CD14-positive monocyte (primary cell): ENCODE data around the gene FBXO45. TPM values are rescaled to one million over a fixed set of nuclear protein-coding genes. Genes with fewer than 3 reads are reported as not detected.

Experiments
- DNase-seq, 3 donors: peaks; one replicate each; pipeline ENCODE4 v3.0.0-alpha.2; 2011 to 2022
- H2AFZ ChIP-seq: 2 replicates; pipeline ENCODE4 v1.6.0; 2012; ENCODE audit warnings: mild to moderate bottlenecking, low read depth, low read length, inconsistent platforms; ENCODE audit not compliant: insufficient read depth, poor library complexity, severe bottlenecking
- H3K27ac ChIP-seq, 2 donors: 1 replicate in 1 of 2; 2 replicates in 1 of 2; pipeline ENCODE4 v1.5.1; 2012 to 2013; ENCODE audit warnings: low read length in 2 of 2, control low read depth in 1 of 2, inconsistent platforms in 1 of 2, low read depth in 1 of 2, mild to moderate bottlenecking in 1 of 2
- H3K27me3 ChIP-seq, 2 donors: one replicate each; pipeline versions ENCODE4 v1.6.0 to v1.6.1; 2011 to 2013; ENCODE audit warnings: low read length in 2 of 2; ENCODE audit not compliant: control insufficient read depth in 2 of 2, insufficient read depth in 2 of 2
- H3K36me3 ChIP-seq, 2 donors: replicated peaks in 1 of 2; 1 replicate in 1 of 2; 2 replicates in 1 of 2; pipeline versions ENCODE4 v1.5.1 to v1.6.1; 2012 to 2013; ENCODE audit warnings: low read length in 2 of 2, control low read depth in 1 of 2, inconsistent platforms in 1 of 2, mild to moderate bottlenecking in 1 of 2; ENCODE audit not compliant: insufficient read depth in 2 of 2, control insufficient read depth in 1 of 2
- H3K4me1 ChIP-seq, 2 donors: 1 replicate in 1 of 2; 2 replicates in 1 of 2; pipeline versions ENCODE4 v1.5.1 to v1.6.1; 2012 to 2013; ENCODE audit warnings: low read length in 2 of 2, control low read depth in 1 of 2, inconsistent platforms in 1 of 2, mild to moderate bottlenecking in 1 of 2, moderate library complexity in 1 of 2; ENCODE audit not compliant: insufficient read depth in 2 of 2, control insufficient read depth in 1 of 2
- H3K4me2 ChIP-seq: replicated peaks from 2 replicates; pipeline ENCODE3; 2012; ENCODE audit warnings: low read length, moderate library complexity, mild to moderate bottlenecking; ENCODE audit not compliant: poor library complexity, severe bottlenecking; ENCODE audit errors: extremely low read depth
- H3K4me3 ChIP-seq, 3 experiments: fragments of 200-600 bp in 1 of 3; sonication (generic) in 1 of 3; replicated peaks in 1 of 3; 1 replicate in 2 of 3; 2 replicates in 1 of 3; pipeline ENCODE4 v1.5.1; 2011 to 2013; ENCODE audit warnings: low read length in 3 of 3, mild to moderate bottlenecking in 3 of 3, control low read depth in 2 of 3, low read depth in 2 of 3, inconsistent platforms in 1 of 3, moderate library complexity in 1 of 3
- H3K79me2 ChIP-seq: 2 replicates; pipeline ENCODE4 v1.6.0; 2012; ENCODE audit warnings: mild to moderate bottlenecking, control low read depth, inconsistent platforms, low read length, moderate library complexity; ENCODE audit not compliant: insufficient read depth
- H3K9ac ChIP-seq: 2 replicates; pipeline ENCODE4 v1.6.0; 2017; ENCODE audit warnings: low read length, mild to moderate bottlenecking; ENCODE audit not compliant: insufficient read depth, poor library complexity, severe bottlenecking
- H3K9me3 ChIP-seq, 2 donors: replicated peaks in 1 of 2; 1 replicate in 1 of 2; 2 replicates in 1 of 2; pipeline versions ENCODE4 v1.5.1 to v1.6.1; 2012 to 2013; ENCODE audit warnings: low read length in 2 of 2, control low read depth in 1 of 2; ENCODE audit not compliant: control insufficient read depth in 1 of 2, insufficient read depth in 1 of 2
- H4K20me1 ChIP-seq: 2 replicates; pipeline ENCODE4 v1.6.0; 2012; ENCODE audit warnings: mild to moderate bottlenecking, low read length, control low read depth, moderate library complexity; ENCODE audit not compliant: insufficient read depth
- H3K27ac Mint-ChIP-seq, 7 donors: one replicate each; pipeline ENCODE4 v1.8.0; 2020; ENCODE audit warnings: mild to moderate bottlenecking in 7 of 7, mixed read lengths in 7 of 7, moderate library complexity in 6 of 7, inconsistent platforms in 2 of 7
- H3K27me3 Mint-ChIP-seq, 3 donors: one replicate each; pipeline ENCODE4 v1.8.0; 2021 to 2022; ENCODE audit warnings: low read depth in 3 of 3, mild to moderate bottlenecking in 3 of 3, mixed read lengths in 3 of 3, moderate library complexity in 3 of 3, inconsistent platforms in 1 of 3
- H3K36me3 Mint-ChIP-seq, 2 donors: one replicate each; pipeline ENCODE4 v1.8.0; 2020; ENCODE audit warnings: mixed read lengths in 2 of 2, inconsistent platforms in 1 of 2, mild to moderate bottlenecking in 1 of 2
- H3K4me1 Mint-ChIP-seq: one replicate; pipeline ENCODE4 v1.8.0; 2020; ENCODE audit warnings: mild to moderate bottlenecking, mixed read lengths
- H3K4me3 Mint-ChIP-seq, 2 donors: one replicate each; pipeline ENCODE4 v1.8.0; 2020; ENCODE audit warnings: mild to moderate bottlenecking in 2 of 2, mixed read lengths in 2 of 2, moderate library complexity in 1 of 2
- H3K9me3 Mint-ChIP-seq, 7 donors: one replicate each; pipeline ENCODE4 v1.8.0; 2020 to 2022; ENCODE audit warnings: mixed read lengths in 7 of 7, mild to moderate bottlenecking in 6 of 7, moderate library complexity in 6 of 7, inconsistent platforms in 2 of 7
- WGBS: methylation state at CpG from one replicate; pipeline ENCODE4 v1.1.5; 2013; ENCODE audit warnings: missing lambda C conversion rate; ENCODE audit not compliant: insufficient coverage; 5-methylcytosine and 5-hydroxymethylcytosine counted together
- intact Hi-C, 2 donors: fragments of 100-400 bp; cut with micrococcal nuclease; formaldehyde crosslinking; loops; one replicate each; pipeline versions ENCODE4 v1.15.0 to v1.15.1; 2023
- polyA plus RNA-seq, 3 donors: library from polyadenylated mRNA; depleted of rRNA in 1 of 3; unstranded in 2 of 3; stranded (reverse) in 1 of 3; fragments of 300-500 nt in 2 of 3; fragments of >200 nt in 1 of 3; fragmentation: Illumina TruSeq in 2 of 3; gene quantifications; 1 replicate in 2 of 3; 2 replicates in 1 of 3; pipeline ENCODE4 v1.2.3, GENCODE V29; 2012 to 2021
- TF ChIP-seq, protein P1 (sequence below): fragments of 200-600 bp; IDR thresholded peaks from one replicate; pipeline ENCODE4 v1.8.0; 2022; ENCODE audit warnings: antibody characterized with exemption, mild to moderate bottlenecking

FBXO45 gene
- polyA plus RNA-seq, 3 donors: 1.8 to 2.8 (median 2.3) TPM

GRCh38 chr3:196525141-196525540 lies 43.3 kb upstream of the FBXO45 start:
- H3K36me3 ChIP-seq: no peaks in the 10 kb centered on the region
- Mint-ChIP-seq H3K4me1 (peaks cover 6% of the 10 kb centered on the region), H3K27me3 (peaks cover 0 to 13% (median 2%) of the 10 kb centered on the region in 3 donors), H3K4me3 (no peak overlapping the region), H3K36me3 (no peaks in the 10 kb centered on the region), H3K27ac (no peak overlapping the region), H3K9me3 (peaks cover 14 to 31% (median 28%) of the 10 kb centered on the region in 7 donors)
- no peak overlapping the region for H3K4me3 ChIP-seq
- no peaks in the 10 kb centered on the region for H3K79me2 ChIP-seq
- 97% methylated on average over 4 of the region's 4 CpGs for WGBS
- no peaks in the 10 kb centered on the region for H3K27me3 ChIP-seq
- H3K4me1 ChIP-seq: peaks cover 8 to 10% of the 10 kb centered on the region in 2 donors
- no peaks in the 10 kb centered on the region for H4K20me1 ChIP-seq
- TF ChIP-seq, protein P1, sequence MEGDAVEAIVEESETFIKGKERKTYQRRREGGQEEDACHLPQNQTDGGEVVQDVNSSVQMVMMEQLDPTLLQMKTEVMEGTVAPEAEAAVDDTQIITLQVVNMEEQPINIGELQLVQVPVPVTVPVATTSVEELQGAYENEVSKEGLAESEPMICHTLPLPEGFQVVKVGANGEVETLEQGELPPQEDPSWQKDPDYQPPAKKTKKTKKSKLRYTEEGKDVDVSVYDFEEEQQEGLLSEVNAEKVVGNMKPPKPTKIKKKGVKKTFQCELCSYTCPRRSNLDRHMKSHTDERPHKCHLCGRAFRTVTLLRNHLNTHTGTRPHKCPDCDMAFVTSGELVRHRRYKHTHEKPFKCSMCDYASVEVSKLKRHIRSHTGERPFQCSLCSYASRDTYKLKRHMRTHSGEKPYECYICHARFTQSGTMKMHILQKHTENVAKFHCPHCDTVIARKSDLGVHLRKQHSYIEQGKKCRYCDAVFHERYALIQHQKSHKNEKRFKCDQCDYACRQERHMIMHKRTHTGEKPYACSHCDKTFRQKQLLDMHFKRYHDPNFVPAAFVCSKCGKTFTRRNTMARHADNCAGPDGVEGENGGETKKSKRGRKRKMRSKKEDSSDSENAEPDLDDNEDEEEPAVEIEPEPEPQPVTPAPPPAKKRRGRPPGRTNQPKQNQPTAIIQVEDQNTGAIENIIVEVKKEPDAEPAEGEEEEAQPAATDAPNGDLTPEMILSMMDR: no peak
- no peak overlapping the region for H3K4me2 ChIP-seq
- intact Hi-C loops: loop anchor here in 1 of 2 donors (5.0 kb wide), 1 partner anchor 167 kb away; no protein-coding TSS in a partner anchor
- no peak overlapping the region for H3K27ac ChIP-seq
- H2AFZ ChIP-seq: no peak overlapping the region
- H3K9ac ChIP-seq: no peak overlapping the region
- H3K9me3 ChIP-seq: peaks cover 22 to 27% of the 10 kb centered on the region in 2 donors
- no peak for DNase-seq

GRCh38 chr3:196528639-196529233 lies 39.7 kb upstream of the FBXO45 start:
- H3K27ac Mint-ChIP-seq: peak overlapping the region in 3 of 7 donors; percentile 46 to 64 (median 53)

More at GRCh38 chr3:196528639-196529233, 39.7 kb upstream of the FBXO45 start:
- peak overlapping the region; percentile 72 to 75 for H3K4me3 Mint-ChIP-seq
- Histone ChIP-seq H3K4me3 (peak overlapping the region; percentile 35 to 71 (median 37)), H3K79me2 (no peaks in the 10 kb centered on the region), H3K4me1 (peaks cover 8 to 10% of the 10 kb centered on the region in 2 donors), H3K27ac (peak overlapping the region in 1 of 2 donors; percentile 53), H2AFZ (peak overlapping the region; percentile 89), H3K9ac (peak overlapping the region; percentile 37), H3K27me3 (no peaks in the 10 kb centered on the region), H3K9me3 (no peaks in the 10 kb centered on the region), H3K36me3 (no peaks in the 10 kb centered on the region), H3K4me2 (peak overlapping the region; percentile 94), H4K20me1 (no peaks in the 10 kb centered on the region)
- intact Hi-C loops: loop anchor here in 1 of 2 donors (5.0 kb wide), 1 partner anchor 164 kb away; no protein-coding TSS in a partner anchor
- H3K4me1 Mint-ChIP-seq: peaks cover 6% of the 10 kb centered on the region
- peaks cover 2 to 9% (median 6%) of the 10 kb centered on the region in 7 donors for H3K9me3 Mint-ChIP-seq
- no peaks in the 10 kb centered on the region for H3K36me3 Mint-ChIP-seq
- TF ChIP-seq, protein P1: peak; percentile 95
- peak; percentile 72 to 80 (median 79) for DNase-seq
- WGBS: under 1% methylated on average over 45 of the region's 52 CpGs
- peaks cover 1 to 19% (median 4%) of the 10 kb centered on the region in 3 donors for H3K27me3 Mint-ChIP-seq
